Lung microvascular endothelial cell (primary cell): Measurements from ENCODE around the gene TMEM39B. TPM values are rescaled to one million over a fixed set of nuclear protein-coding genes. Genes with fewer than 3 reads are reported as not detected.
A peak's percentile ranks its signal among the peaks of the same experiment; 100 is the strongest.
"Not testable (repeated sequence)": the region's sequence is repeated elsewhere in the genome, so short reads cannot be mapped to it uniquely, and the experiment has no call there.

Experiments
- DNase-seq, 2 donors: peaks; one replicate each; pipeline versions ENCODE4 v3.0.0 to v3.0.0-alpha.2; 2010; ENCODE audit warnings: low read depth in 2 of 2
- total RNA-seq: library from RNA; depleted of rRNA; stranded (reverse); fragments of >200 nt; gene quantifications from 2 replicates; pipeline ENCODE4 v1.2.1, GENCODE V29; 2014

Gene TMEM39B
- total RNA-seq, 1 donor from 2014 or later = 8.5 TPM

GRCh38 chr1:32068957-32069588 is 3.7 kb upstream of the TMEM39B start:
- DNase-seq = no peak

- peak; percentile 60 to 91 for DNase-seq
Measured at GRCh38 chr1:32071758-32072621, 749 bp upstream of the TMEM39B start.

- no peak for DNase-seq
Measured at GRCh38 chr1:32073299-32074229, 825 bp downstream of the TMEM39B start.

GRCh38 chr1:32074841-32075240 is 2.1 kb downstream of the TMEM39B start:
- no peak for DNase-seq

- no peak for DNase-seq
Measured at GRCh38 chr1:32077451-32077850, 4.7 kb downstream of the TMEM39B start.

- DNase-seq = no peak
Measured at GRCh38 chr1:32082022-32082421, 9.3 kb downstream of the TMEM39B start.

GRCh38 chr1:32086381-32086780 is 13.6 kb downstream of the TMEM39B start:
- not testable (repeated sequence) for DNase-seq

GRCh38 chr1:32091176-32091575 is 18.4 kb downstream of the TMEM39B start:
- DNase-seq = no peak

GRCh38 chr1:32091591-32091990 is 18.9 kb downstream of the TMEM39B start:
- DNase-seq = no peak

GRCh38 chr1:32094746-32095521 is 22.2 kb downstream of the TMEM39B start:
- DNase-seq = no peak

GRCh38 chr1:32099426-32099825 is 26.7 kb downstream of the TMEM39B start:
- no peak for DNase-seq

- DNase-seq = no peak
Measured at GRCh38 chr1:32100359-32100758, 27.6 kb downstream of the TMEM39B start.

GRCh38 chr1:32100807-32101708 is 28.3 kb downstream of the TMEM39B start:
- peak in 1 of 2 donors; percentile 19 for DNase-seq

GRCh38 chr1:32104127-32104526 is 31.4 kb downstream of the TMEM39B start:
- DNase-seq = no peak

GRCh38 chr1:32105338-32105737 is 32.6 kb downstream of the TMEM39B start:
- DNase-seq = no peak

GRCh38 chr1:32106663-32107275 is 34.0 kb downstream of the TMEM39B start:
- DNase-seq = no peak

GRCh38 chr1:32107742-32108661 is 35.3 kb downstream of the TMEM39B start, which contains the start of gene KPNA6:
Gene KPNA6 (plus strand): TSS chr1:32108056. CDS start chr1:32108131, 75 bp downstream.
- DNase-seq = peak; percentile 97 to 98

- DNase-seq = no peak
Measured at GRCh38 chr1:32111040-32111623, 38.4 kb downstream of the TMEM39B start.
